Neural cell (in vitro differentiated cells): ENCODE data around the gene LILRA1. TPM values are rescaled to one million over a fixed set of nuclear protein-coding genes. Genes with fewer than 3 reads are reported as not detected.
"Not testable (repeated sequence)": the region's sequence is repeated elsewhere in the genome, so short reads cannot be mapped to it uniquely, and the experiment has no call there.

ENCODE experiments used
- H2AFZ ChIP-seq: fragments of 200-600, 300-800 bp; sonication (generic), shearing (Covaris generic); 2 replicates; pipeline ENCODE4 v1.6.0; 2014; ENCODE audit warnings: low read depth, mild to moderate bottlenecking, antibody characterized with exemption, low read length, moderate library complexity
- H3F3A ChIP-seq: fragments of 200-600 bp; shearing (Covaris generic); 2 replicates; pipeline ENCODE4 v1.6.1; 2016; ENCODE audit warnings: mild to moderate bottlenecking, moderate library complexity, mixed read lengths, antibody characterized with exemption, low read length; ENCODE audit not compliant: insufficient read depth, poor library complexity, severe bottlenecking
- H3K27ac ChIP-seq: fragments of 200-600, 300-800 bp; sonication (generic), shearing (Covaris generic); 2 replicates; pipeline ENCODE4 v1.5.1; 2014; ENCODE audit warnings: mild to moderate bottlenecking, low read length, moderate library complexity
- H3K27me3 ChIP-seq: fragments of 300-800, 200-600 bp; sonication (generic), shearing (Covaris generic); 2 replicates; pipeline ENCODE4 v1.6.0; 2014; ENCODE audit warnings: mild to moderate bottlenecking, low read depth, low read length, moderate library complexity; ENCODE audit not compliant: insufficient read depth
- H3K36me3 ChIP-seq: fragments of 300-800, 200-600 bp; sonication (generic), shearing (Covaris generic); 2 replicates; pipeline ENCODE4 v1.5.1; 2014; ENCODE audit warnings: mild to moderate bottlenecking, antibody characterized with exemption, low read length, moderate library complexity; ENCODE audit not compliant: insufficient read depth
- H3K4me2 ChIP-seq: fragments of 300-800, 200-600 bp; sonication (generic), shearing (Covaris generic); 2 replicates; pipeline ENCODE4 v1.6.0; 2014; ENCODE audit warnings: mild to moderate bottlenecking, low read length
- H3K4me3 ChIP-seq: fragments of 300-800, 200-600 bp; sonication (generic), shearing (Covaris generic); 2 replicates; pipeline ENCODE4 v1.5.1; 2014; ENCODE audit warnings: mild to moderate bottlenecking, low read length, moderate library complexity
- H3K79me2 ChIP-seq: fragments of 200-600 bp; shearing (Covaris generic); replicated peaks from 2 replicates; pipeline ENCODE4 v1.6.0; 2014; ENCODE audit warnings: mild to moderate bottlenecking, low read length, moderate library complexity; ENCODE audit not compliant: insufficient read depth
- H3K9ac ChIP-seq: fragments of 300-800, 200-600 bp; sonication (generic), shearing (Covaris generic); 2 replicates; pipeline ENCODE4 v1.6.1; 2016; ENCODE audit warnings: mild to moderate bottlenecking, low read length, mixed read lengths
- H3K9me2 ChIP-seq: fragments of 200-600 bp; shearing (Covaris generic); 2 replicates; pipeline ENCODE4 v1.6.1; 2016; ENCODE audit warnings: mild to moderate bottlenecking, low read length, mixed read lengths; ENCODE audit not compliant: insufficient read depth
- H3K9me3 ChIP-seq: fragments of 200-600, 300-800 bp; sonication (generic), shearing (Covaris generic); 2 replicates; pipeline ENCODE4 v1.6.1; 2016; ENCODE audit warnings: mild to moderate bottlenecking, mixed run types, low read length, moderate library complexity, mixed read lengths
- H4K20me1 ChIP-seq: fragments of 200-600 bp; shearing (Covaris generic); 2 replicates; pipeline ENCODE4 v1.6.1; 2016; ENCODE audit warnings: mild to moderate bottlenecking, mixed run types; ENCODE audit not compliant: insufficient read depth
- CTCF ChIP-seq: fragments of 450-650 bp; IDR thresholded peaks from 2 replicates; pipeline ENCODE4 v1.5.1; 2014; ENCODE audit warnings: antibody characterized with exemption, mild to moderate bottlenecking, moderate library complexity; ENCODE audit not compliant: poor library complexity, severe bottlenecking
- EP300 ChIP-seq: fragments of 450-650 bp; conservative IDR thresholded peaks from 2 replicates; pipeline ENCODE4 v1.6.1; 2014; ENCODE audit warnings: antibody characterized with exemption, mild to moderate bottlenecking, moderate library complexity; ENCODE audit not compliant: poor library complexity, severe bottlenecking
- EZH2 ChIP-seq: fragments of 200-600, 300-800 bp; shearing (Covaris generic), sonication (generic); IDR thresholded peaks from 2 replicates; pipeline ENCODE4 v1.6.1; 2014; ENCODE audit warnings: antibody characterized with exemption, low read length, borderline replicate concordance, mild to moderate bottlenecking; ENCODE audit not compliant: insufficient read depth, poor library complexity, severe bottlenecking
- MXI1 ChIP-seq: fragments of 450-650 bp; conservative IDR thresholded peaks from 2 replicates; pipeline ENCODE4 v1.6.1; 2014; ENCODE audit warnings: antibody characterized with exemption, mild to moderate bottlenecking; ENCODE audit not compliant: poor library complexity, severe bottlenecking
- POLR2AphosphoS5 ChIP-seq: IDR thresholded peaks from 2 replicates; pipeline ENCODE4 v1.6.1; 2012
- RAD21 ChIP-seq: fragments of 450-650 bp; conservative IDR thresholded peaks from 2 replicates; pipeline ENCODE4 v1.6.1; 2014; ENCODE audit warnings: antibody characterized with exemption, mild to moderate bottlenecking, moderate library complexity
- REST ChIP-seq: IDR thresholded peaks from 2 replicates; pipeline ENCODE4 v1.6.1; 2012; ENCODE audit warnings: borderline replicate concordance
- SMC3 ChIP-seq: fragments of 450-650 bp; conservative IDR thresholded peaks from 2 replicates; pipeline ENCODE4 v1.6.1; 2014; ENCODE audit warnings: antibody characterized with exemption, mild to moderate bottlenecking, moderate library complexity; ENCODE audit not compliant: poor library complexity
- TAF1 ChIP-seq: IDR thresholded peaks from 2 replicates; pipeline ENCODE4 v1.6.1; 2012; ENCODE audit warnings: low read depth
- polyA plus RNA-seq: library from polyadenylated mRNA; depleted of rRNA; stranded (reverse); fragments of >200 nt; gene quantifications from 2 replicates; pipeline ENCODE4 v1.2.3, GENCODE V29; 2014

LILRA1 gene
- polyA plus RNA-seq, 1 donor from 2014 or later = not detected

GRCh38 chr19:54561840-54562239 lies 31.6 kb upstream of the LILRA1 start:
- H3K9me2 ChIP-seq = no peaks in the 10 kb centered on the region
- no peaks in the 10 kb centered on the region for H3F3A ChIP-seq
- H3K9me3 ChIP-seq = no peaks in the 10 kb centered on the region
- H2AFZ ChIP-seq = no peak overlapping the region
- no peak overlapping the region for H3K4me3 ChIP-seq
- H3K27me3 ChIP-seq = no peaks in the 10 kb centered on the region
- no peak overlapping the region for H3K27ac ChIP-seq
- TF ChIP-seq MXI1 (no peak), EP300 (no peak), SMC3 (no peak), EZH2 (no peak)
- H4K20me1 ChIP-seq = no peaks in the 10 kb centered on the region
- no peaks in the 10 kb centered on the region for H3K36me3 ChIP-seq
- H3K4me2 ChIP-seq = no peak overlapping the region
- H3K79me2 ChIP-seq = no peaks in the 10 kb centered on the region
- no peak overlapping the region for H3K9ac ChIP-seq

GRCh38 chr19:54563206-54563605 lies 30.2 kb upstream of the LILRA1 start:
- not testable (repeated sequence) for H3K27ac ChIP-seq, H3K9me3 ChIP-seq, H3F3A ChIP-seq, H4K20me1 ChIP-seq, H3K79me2 ChIP-seq, H3K36me3 ChIP-seq, H3K4me2 ChIP-seq, H3K27me3 ChIP-seq, H3K9ac ChIP-seq, H3K4me3 ChIP-seq, H3K9me2 ChIP-seq, H2AFZ ChIP-seq

GRCh38 chr19:54570316-54570715 lies 23.1 kb upstream of the LILRA1 start:
- H3K9me2 ChIP-seq = no peaks in the 10 kb centered on the region
- no peaks in the 10 kb centered on the region for H3K27me3 ChIP-seq
- no peaks in the 10 kb centered on the region for H3K36me3 ChIP-seq
- no peaks in the 10 kb centered on the region for H3F3A ChIP-seq
- no peaks in the 10 kb centered on the region for H3K9me3 ChIP-seq
- no peak overlapping the region for H3K4me2 ChIP-seq
- H3K9ac ChIP-seq = no peak overlapping the region
- H2AFZ ChIP-seq = no peak overlapping the region
- H3K79me2 ChIP-seq = no peaks in the 10 kb centered on the region
- no peaks in the 10 kb centered on the region for H4K20me1 ChIP-seq
- TF ChIP-seq EZH2 (no peak), CTCF (no peak), MXI1 (no peak), POLR2AphosphoS5 (no peak), REST (no peak), EP300 (no peak), SMC3 (no peak), TAF1 (no peak), RAD21 (no peak)
- no peak overlapping the region for H3K4me3 ChIP-seq
- no peak overlapping the region for H3K27ac ChIP-seq

- H3K27ac ChIP-seq, H4K20me1 ChIP-seq, H3F3A ChIP-seq, H3K36me3 ChIP-seq, H3K4me2 ChIP-seq, H3K79me2 ChIP-seq, H3K9me3 ChIP-seq, H3K4me3 ChIP-seq, H3K27me3 ChIP-seq, H2AFZ ChIP-seq, H3K9ac ChIP-seq, H3K9me2 ChIP-seq: not testable (repeated sequence)
Observed at GRCh38 chr19:54571715-54572615, 21.5 kb upstream of the LILRA1 start.
